PFSK-1 (cell line): ENCODE results near the gene RIN2.

Experiments used
- FOXP2 ChIP-seq: optimal IDR thresholded peaks from 2 replicates; pipeline ENCODE3; 2011; ENCODE audit warnings: borderline replicate concordance, control low read depth, inconsistent platforms; ENCODE audit not compliant: insufficient read depth; ENCODE audit errors: extremely low read length, extremely low read depth
- POLR2AphosphoS5 ChIP-seq: IDR thresholded peaks from 2 replicates; pipeline ENCODE4 v1.6.1; 2012; ENCODE audit warnings: low read depth, mild to moderate bottlenecking, control low read depth, low read length, moderate library complexity
- SIN3A ChIP-seq: IDR thresholded peaks from 2 replicates; pipeline ENCODE4 v1.6.1; 2012; ENCODE audit warnings: mild to moderate bottlenecking, low read length, moderate library complexity, borderline replicate concordance; ENCODE audit not compliant: insufficient read depth
- TAF1 ChIP-seq: IDR thresholded peaks from 2 replicates; pipeline ENCODE4 v1.6.1; 2012; ENCODE audit warnings: low read length, control low read depth, borderline replicate concordance; ENCODE audit not compliant: insufficient read depth
- TF ChIP-seq, protein P1 (sequence below), 2 experiments: IDR thresholded peaks; 2 replicates each; pipeline versions ENCODE4 v1.6.1 to v1.8.0; 2011 to 2012; ENCODE audit warnings: low read depth in 2 of 2, low read length in 2 of 2, control low read depth in 1 of 2, inconsistent platforms in 1 of 2, mild to moderate bottlenecking in 1 of 2, moderate library complexity in 1 of 2; ENCODE audit not compliant: insufficient read depth in 1 of 2

RIN2 gene

DNA sequence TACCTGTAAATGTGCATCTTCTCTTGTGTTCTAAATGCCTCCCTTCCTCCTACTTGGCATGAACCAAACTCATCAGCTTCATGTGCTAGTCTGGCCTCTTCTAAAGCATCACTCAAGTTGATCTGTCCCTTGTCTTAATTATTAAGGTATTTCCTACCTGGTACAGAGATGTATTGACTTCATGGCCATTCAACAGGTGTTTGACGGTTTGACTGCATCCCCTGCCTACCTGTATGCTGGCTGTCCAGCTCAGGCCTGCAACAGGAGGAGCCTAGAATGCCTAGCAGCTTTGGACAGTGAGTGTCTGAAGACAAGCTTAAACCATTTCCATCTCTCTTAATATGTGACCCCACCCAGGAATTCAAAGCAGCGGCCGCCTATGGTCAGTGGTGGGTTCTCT is 24.6 kb downstream of the RIN2 start:
- TF ChIP-seq SIN3A (no peak), FOXP2 (no peak)
- TF ChIP-seq, protein P1, sequence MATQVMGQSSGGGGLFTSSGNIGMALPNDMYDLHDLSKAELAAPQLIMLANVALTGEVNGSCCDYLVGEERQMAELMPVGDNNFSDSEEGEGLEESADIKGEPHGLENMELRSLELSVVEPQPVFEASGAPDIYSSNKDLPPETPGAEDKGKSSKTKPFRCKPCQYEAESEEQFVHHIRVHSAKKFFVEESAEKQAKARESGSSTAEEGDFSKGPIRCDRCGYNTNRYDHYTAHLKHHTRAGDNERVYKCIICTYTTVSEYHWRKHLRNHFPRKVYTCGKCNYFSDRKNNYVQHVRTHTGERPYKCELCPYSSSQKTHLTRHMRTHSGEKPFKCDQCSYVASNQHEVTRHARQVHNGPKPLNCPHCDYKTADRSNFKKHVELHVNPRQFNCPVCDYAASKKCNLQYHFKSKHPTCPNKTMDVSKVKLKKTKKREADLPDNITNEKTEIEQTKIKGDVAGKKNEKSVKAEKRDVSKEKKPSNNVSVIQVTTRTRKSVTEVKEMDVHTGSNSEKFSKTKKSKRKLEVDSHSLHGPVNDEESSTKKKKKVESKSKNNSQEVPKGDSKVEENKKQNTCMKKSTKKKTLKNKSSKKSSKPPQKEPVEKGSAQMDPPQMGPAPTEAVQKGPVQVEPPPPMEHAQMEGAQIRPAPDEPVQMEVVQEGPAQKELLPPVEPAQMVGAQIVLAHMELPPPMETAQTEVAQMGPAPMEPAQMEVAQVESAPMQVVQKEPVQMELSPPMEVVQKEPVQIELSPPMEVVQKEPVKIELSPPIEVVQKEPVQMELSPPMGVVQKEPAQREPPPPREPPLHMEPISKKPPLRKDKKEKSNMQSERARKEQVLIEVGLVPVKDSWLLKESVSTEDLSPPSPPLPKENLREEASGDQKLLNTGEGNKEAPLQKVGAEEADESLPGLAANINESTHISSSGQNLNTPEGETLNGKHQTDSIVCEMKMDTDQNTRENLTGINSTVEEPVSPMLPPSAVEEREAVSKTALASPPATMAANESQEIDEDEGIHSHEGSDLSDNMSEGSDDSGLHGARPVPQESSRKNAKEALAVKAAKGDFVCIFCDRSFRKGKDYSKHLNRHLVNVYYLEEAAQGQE (IDR thresholded peaks at IDR 0.05; ENCODE audit: insufficient read depth in 1 of 2, low read depth in 2 of 2, low read length in 2 of 2) = no peak

GRCh38 chr20:19783966-19784401 is 25.9 kb downstream of the RIN2 start:
- TF ChIP-seq, protein P1 (IDR thresholded peaks at IDR 0.05; ENCODE audit: insufficient read depth in 1 of 2, low read depth in 2 of 2, low read length in 2 of 2) = no peak
- no peak for TF ChIP-seq FOXP2
- TF ChIP-seq POLR2AphosphoS5 = no peak
- TF ChIP-seq TAF1 = no peak
- TF ChIP-seq SIN3A = no peak

DNA sequence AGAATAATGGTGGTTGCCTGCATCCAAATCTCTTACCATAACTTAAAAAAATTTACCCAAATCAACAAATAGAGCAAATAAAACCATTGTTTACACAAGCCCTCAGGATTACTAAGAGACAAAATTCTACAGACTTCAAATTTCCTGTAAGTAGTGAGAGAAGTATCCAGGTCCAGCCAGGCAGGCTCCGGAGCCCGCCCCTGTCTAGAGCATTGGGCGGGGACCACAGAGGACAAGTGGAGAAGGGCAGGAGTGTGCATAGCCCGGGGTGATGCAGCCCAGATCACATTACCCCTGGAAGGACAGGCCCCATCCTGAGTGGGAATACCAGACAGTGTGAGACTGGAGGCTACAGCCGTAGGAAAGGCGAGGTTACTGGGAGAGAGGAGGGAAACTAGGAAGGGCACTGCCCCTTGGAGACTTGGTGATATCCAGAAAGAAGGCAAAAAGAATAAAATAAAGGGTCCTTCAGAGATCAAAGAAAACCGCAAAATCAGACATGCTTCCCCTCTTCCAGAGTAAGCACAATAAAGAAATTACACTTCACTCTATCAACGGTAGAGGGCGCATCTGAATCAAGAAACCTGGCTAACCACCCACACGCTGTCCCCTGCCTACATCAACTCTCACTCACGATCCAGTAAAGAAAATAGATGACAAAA is 26.6 kb downstream of the RIN2 start:
- TF ChIP-seq FOXP2 (no peak), TAF1 (no peak), SIN3A (no peak), POLR2AphosphoS5 (no peak)
- TF ChIP-seq, protein P1 (IDR thresholded peaks at IDR 0.05; ENCODE audit: insufficient read depth in 1 of 2, low read depth in 2 of 2, low read length in 2 of 2) = no peak

DNA sequence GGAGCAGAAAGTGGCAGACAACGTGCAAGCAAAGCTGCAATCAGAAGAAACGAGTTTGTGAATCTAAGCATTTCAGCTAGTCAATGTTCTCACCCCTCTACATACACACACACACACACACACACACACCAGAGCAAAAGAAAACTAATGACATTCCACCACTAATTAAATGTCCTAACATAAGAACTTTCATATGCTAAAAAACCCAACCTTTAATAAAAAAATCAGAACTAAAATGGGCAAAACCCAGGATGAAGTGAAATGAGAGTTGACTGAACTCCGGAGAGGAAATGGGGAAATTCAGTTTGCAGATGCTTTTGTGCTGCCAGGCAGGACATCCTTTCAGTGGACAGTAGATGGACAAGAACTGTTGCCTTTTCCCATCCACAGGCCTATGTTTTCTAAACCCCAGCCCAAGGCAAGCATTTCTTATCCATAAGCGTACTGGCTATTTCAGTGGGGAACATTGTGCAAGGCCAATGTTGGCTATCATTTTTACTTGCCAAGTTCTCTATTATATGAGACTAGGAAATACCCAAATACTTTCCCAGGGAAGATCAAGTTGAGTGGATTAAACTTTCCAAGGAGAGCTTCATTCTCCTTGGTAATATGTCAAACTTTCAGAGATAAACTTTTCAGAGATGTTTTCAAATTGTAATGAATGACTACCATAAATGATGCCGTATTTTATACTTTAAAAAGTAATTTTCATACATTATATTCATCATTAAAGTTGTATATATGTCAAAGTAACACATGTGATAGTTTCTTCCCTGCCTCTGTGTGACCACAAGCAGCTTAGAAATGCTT is 27.3 kb downstream of the RIN2 start:
- no peak for TF ChIP-seq TAF1
- no peak for TF ChIP-seq FOXP2
- no peak for TF ChIP-seq SIN3A
- TF ChIP-seq, protein P1 (IDR thresholded peaks at IDR 0.05; ENCODE audit: insufficient read depth in 1 of 2, low read depth in 2 of 2, low read length in 2 of 2) = no peak
- TF ChIP-seq POLR2AphosphoS5 = no peak
